H1 (cell line): Measurements from ENCODE around the gene LTBP4. TPM values are rescaled to one million over a fixed set of nuclear protein-coding genes. Genes with fewer than 3 reads are reported as not detected.

Experiments
- CTCF ChIA-PET: fragments of 300-600 bp; sonication (Branson Sonifier 250); formaldehyde crosslinking; loops from one replicate; lab custom pipeline; 2021; ENCODE audit not compliant: partially characterized antibody; lab: Charles Lee
- POLR2A ChIA-PET: fragments of 300-600 bp; sonication (Branson Sonifier 250); formaldehyde crosslinking; loops from one replicate; lab custom pipeline; 2021; ENCODE audit warnings: inconsistent platforms; ENCODE audit not compliant: partially characterized antibody; lab: Charles Lee
- DNase-seq, 2 experiments: peaks; one replicate each; pipeline versions ENCODE4 v3.0.0 to v3.0.0-alpha.2; 2010 to 2022; ENCODE audit warnings: low spot score in 2 of 2, low read depth in 1 of 2, mixed read lengths in 1 of 2
- FAIRE-seq: peaks from 2 replicates; lab custom pipeline; 2011; peaks lifted over from hg19 to GRCh38; lab: Jason Lieb, UNC
- H2AFZ ChIP-seq: 2 replicates; pipeline ENCODE4 v1.8.1; 2012; ENCODE audit warnings: low read length, inconsistent platforms
- H2AK5ac ChIP-seq: 2 replicates; pipeline ENCODE4 v1.6.1; 2013; ENCODE audit warnings: low read depth, low read length
- H2BK120ac ChIP-seq: replicated peaks from 2 replicates; pipeline ENCODE3; 2013; ENCODE audit warnings: low read depth, low read length, inconsistent platforms
- H2BK12ac ChIP-seq: 2 replicates; pipeline ENCODE4 v1.6.1; 2013; ENCODE audit warnings: low read depth, low read length
- H2BK15ac ChIP-seq: 2 replicates; pipeline ENCODE4 v1.6.1; 2013; ENCODE audit warnings: low read length
- H2BK20ac ChIP-seq: 2 replicates; pipeline ENCODE4 v1.6.1; 2013; ENCODE audit warnings: low read length
- H2BK5ac ChIP-seq: 2 replicates; pipeline ENCODE4 v1.6.1; 2013; ENCODE audit warnings: low read depth, low read length
- H3K14ac ChIP-seq: 2 replicates; pipeline ENCODE4 v1.6.1; 2013; ENCODE audit warnings: inconsistent platforms; ENCODE audit not compliant: insufficient read length
- H3K18ac ChIP-seq: 2 replicates; pipeline ENCODE4 v1.6.1; 2013; ENCODE audit warnings: low read length; ENCODE audit errors: extremely low read depth
- H3K23ac ChIP-seq: 2 replicates; pipeline ENCODE4 v1.6.1; 2013; ENCODE audit warnings: inconsistent platforms; ENCODE audit not compliant: insufficient read length
- H3K23me2 ChIP-seq: 2 replicates; pipeline ENCODE4 v1.6.1; 2013; ENCODE audit warnings: low read depth, low read length
- H3K27ac ChIP-seq: 2 replicates; pipeline ENCODE4 v1.6.1; 2011; ENCODE audit warnings: low read depth, low read length, inconsistent platforms
- H3K27me3 ChIP-seq, 4 experiments: replicated peaks in 1 of 4; 1 replicate in 1 of 4; 2 replicates in 3 of 4; pipeline versions ENCODE4 v1.6.1 to v1.8.1; 2011 to 2013; ENCODE audit warnings: low read length in 3 of 4, mild to moderate bottlenecking in 3 of 4, inconsistent platforms in 2 of 4, mixed read lengths in 2 of 4, moderate library complexity in 1 of 4; ENCODE audit not compliant: control insufficient read depth in 3 of 4, insufficient read depth in 3 of 4; ENCODE audit errors: extremely low read depth in 1 of 4
- H3K36me3 ChIP-seq, 4 experiments: 2 replicates each; pipeline versions ENCODE4 v1.6.1 to v1.8.1; 2011 to 2013; ENCODE audit warnings: mild to moderate bottlenecking in 4 of 4, low read length in 3 of 4, moderate library complexity in 2 of 4, control low read depth in 1 of 4, inconsistent platforms in 1 of 4; ENCODE audit not compliant: insufficient read depth in 4 of 4, control insufficient read depth in 2 of 4
- H3K4ac ChIP-seq: replicated peaks from 2 replicates; pipeline ENCODE3; 2013; ENCODE audit warnings: low read length, low read depth, mixed read lengths, inconsistent platforms; ENCODE audit not compliant: insufficient read length
- H3K4me1 ChIP-seq, 4 experiments: replicated peaks in 1 of 4; 1 replicate in 1 of 4; 2 replicates in 3 of 4; pipeline versions ENCODE4 v1.6.1 to v1.8.1; 2011 to 2013; ENCODE audit warnings: low read length in 3 of 4, inconsistent platforms in 2 of 4, mixed read lengths in 1 of 4; ENCODE audit not compliant: insufficient read depth in 4 of 4, control insufficient read depth in 3 of 4
- H3K4me2 ChIP-seq, 2 experiments: 2 replicates each; pipeline versions ENCODE4 v1.6.1 to v1.8.1; 2011 to 2013; ENCODE audit warnings: low read depth in 2 of 2, low read length in 2 of 2, control low read depth in 1 of 2, inconsistent platforms in 1 of 2, mild to moderate bottlenecking in 1 of 2; ENCODE audit not compliant: insufficient read depth in 1 of 2
- H3K4me3 ChIP-seq, 4 experiments: fragments of 200-600, 300-600 bp in 1 of 4; sonication (generic), shearing (Covaris generic), sonication (Bioruptor Twin) in 1 of 4; 2 replicates each; pipeline versions ENCODE4 v1.5.1 to v1.8.1; 2011 to 2016; ENCODE audit warnings: low read length in 4 of 4, low read depth in 3 of 4, control low read depth in 2 of 4, inconsistent platforms in 2 of 4, mild to moderate bottlenecking in 2 of 4, mixed read lengths in 1 of 4, moderate library complexity in 1 of 4; ENCODE audit not compliant: insufficient read depth in 2 of 4; ENCODE audit errors: extremely low read depth in 1 of 4
- H3K56ac ChIP-seq: replicated peaks from 2 replicates; pipeline ENCODE3; 2013; ENCODE audit warnings: low read depth, mild to moderate bottlenecking, mixed read lengths, low read length, inconsistent platforms; ENCODE audit not compliant: insufficient read length
- H3K79me1 ChIP-seq: 2 replicates; pipeline ENCODE4 v1.6.1; 2013; ENCODE audit warnings: low read depth, low read length, control low read depth
- H3K79me2 ChIP-seq, 2 experiments: 2 replicates each; pipeline versions ENCODE4 v1.6.1 to v1.8.1; 2012 to 2013; ENCODE audit warnings: low read length in 2 of 2, mild to moderate bottlenecking in 2 of 2, inconsistent platforms in 1 of 2; ENCODE audit not compliant: insufficient read depth in 2 of 2, control insufficient read depth in 1 of 2
- H3K9ac ChIP-seq, 4 experiments: replicated peaks in 1 of 4; 1 replicate in 1 of 4; 2 replicates in 3 of 4; pipeline versions ENCODE4 v1.6.1 to v1.8.1; 2011 to 2013; ENCODE audit warnings: low read depth in 3 of 4, low read length in 3 of 4, control low read depth in 2 of 4, mild to moderate bottlenecking in 2 of 4, moderate library complexity in 2 of 4, inconsistent platforms in 1 of 4; ENCODE audit errors: extremely low read depth in 1 of 4
- H3K9me3 ChIP-seq, 2 experiments: 2 replicates each; pipeline versions ENCODE4 v1.6.1 to v1.8.1; 2012 to 2013; ENCODE audit warnings: mild to moderate bottlenecking in 2 of 2, moderate library complexity in 2 of 2, control low read depth in 1 of 2, inconsistent platforms in 1 of 2, low read depth in 1 of 2, low read length in 1 of 2, mixed read lengths in 1 of 2; ENCODE audit not compliant: insufficient read depth in 2 of 2
- H4K20me1 ChIP-seq, 2 experiments: replicated peaks in 1 of 2; 2 replicates each; pipeline versions ENCODE3 to v1.8.1; 2011 to 2013; ENCODE audit warnings: inconsistent platforms in 2 of 2, low read length in 2 of 2, mild to moderate bottlenecking in 1 of 2; ENCODE audit not compliant: insufficient read depth in 2 of 2, control insufficient read depth in 1 of 2
- H4K5ac ChIP-seq: 2 replicates; pipeline ENCODE4 v1.6.1; 2013; ENCODE audit warnings: low read length, low read depth, mixed read lengths, inconsistent platforms; ENCODE audit not compliant: insufficient read length
- H4K8ac ChIP-seq: 2 replicates; pipeline ENCODE4 v1.8.0; 2013; ENCODE audit warnings: mild to moderate bottlenecking, moderate library complexity, low read length, inconsistent platforms; ENCODE audit not compliant: insufficient read depth; ENCODE audit errors: extremely low read depth
- H4K91ac ChIP-seq: replicated peaks from 2 replicates; pipeline ENCODE3; 2013; ENCODE audit warnings: low read length, mixed read lengths, inconsistent platforms; ENCODE audit not compliant: insufficient read length
- CHD2 ChIP-seq: IDR thresholded peaks from 2 replicates; pipeline ENCODE4 v1.6.1; 2012; ENCODE audit warnings: low read length, improper control_type of control experiment
- CTBP2 ChIP-seq: IDR thresholded peaks from 2 replicates; pipeline ENCODE4 v1.7.0; 2011; ENCODE audit warnings: borderline replicate concordance, mild to moderate bottlenecking, moderate library complexity, mixed read lengths, low read length; ENCODE audit not compliant: insufficient read depth, insufficient read length
- NRF1 ChIP-seq: IDR thresholded peaks from 2 replicates; pipeline ENCODE4 v1.6.1; 2011; ENCODE audit warnings: mild to moderate bottlenecking, low read depth, low read length, improper control_type of control experiment
- RAD21 ChIP-seq, 2 experiments: IDR thresholded peaks in 1 of 2; conservative IDR thresholded peaks in 1 of 2; 2 replicates each; pipeline ENCODE4 v1.6.1; 2011; ENCODE audit warnings: low read depth in 2 of 2, low read length in 2 of 2, improper control_type of control experiment in 1 of 2, inconsistent platforms in 1 of 2, mild to moderate bottlenecking in 1 of 2, moderate library complexity in 1 of 2
- SP1 ChIP-seq: IDR thresholded peaks from 2 replicates; pipeline ENCODE4 v1.6.1; 2011; ENCODE audit warnings: low read depth, low read length
- SRF ChIP-seq: IDR thresholded peaks from 2 replicates; pipeline ENCODE4 v1.6.1; 2011; ENCODE audit warnings: mild to moderate bottlenecking, low read depth, low read length, moderate library complexity
- TCF12 ChIP-seq: IDR thresholded peaks from 2 replicates; pipeline ENCODE4 v1.6.1; 2011; ENCODE audit warnings: low read depth, mild to moderate bottlenecking, low read length
- WGBS, 2 experiments: shearing (Covaris generic) in 1 of 2; methylation state at CpG; one replicate each; pipeline versions ENCODE4 v1.1.6 to v1.1.7; 2013 to 2015; ENCODE audit warnings: low lambda C conversion rate in 2 of 2, mixed read lengths in 2 of 2, inconsistent platforms in 1 of 2, low coverage in 1 of 2, missing lambda C conversion rate in 1 of 2; ENCODE audit not compliant: insufficient replicate concordance in 2 of 2, insufficient coverage in 1 of 2, insufficient read length in 1 of 2; ENCODE audit errors: extremely low coverage in 1 of 2, missing lambda C conversion rate in 1 of 2; 5-methylcytosine and 5-hydroxymethylcytosine counted together
- polyA plus RNA-seq, 7 experiments: library from polyadenylated mRNA; depleted of rRNA in 3 of 7; stranded (reverse) in 5 of 7; unstranded in 2 of 7; fragments of >200 nt in 5 of 7; fragments of 200-250 nt in 2 of 7; gene quantifications; 1 replicate in 5 of 7; 2 replicates in 1 of 7; 4 replicates in 1 of 7; pipeline versions ENCODE4 v1.2.1 to v1.2.3, GENCODE V29; 2011 to 2013; ENCODE audit warnings: missing spikeins in 2 of 7, mixed read lengths in 2 of 7
- total RNA-seq: library from RNA; stranded (reverse); fragmentation: NEBNext Ultra II Directional; extraction: Animal tissue kit (Norgen Biotek cat#: 25700); gene quantifications from 2 replicates; pipeline ENCODE4 v1.2.1, GENCODE V29; 2021

Gene LTBP4
- total and polyA plus RNA-seq, 2 of the 8 experiments (the other 6 are each of a cell fraction or from before 2014, with no cell fraction given) = 54.5 to 77.1 TPM

- no peak overlapping the region for H3K4me2 ChIP-seq
- H4K8ac ChIP-seq = no peak overlapping the region
- H3K4ac ChIP-seq = no peak overlapping the region
- H4K91ac ChIP-seq = no peak overlapping the region
- H3K4me3 ChIP-seq = no peak overlapping the region
- H3K23ac ChIP-seq = no peak overlapping the region
- peaks cover 3% of the 10 kb centered on the region; the same call in 1 of the 2 replicates for H3K23me2 ChIP-seq
- no peaks in the 10 kb centered on the region for H3K79me2 ChIP-seq
- peaks cover 0 to 5% (median 2%) of the 10 kb centered on the region in 4 experiments; a peak in 4 of 7 replicates for H3K4me1 ChIP-seq
- H3K18ac ChIP-seq = no peak overlapping the region
- H2BK12ac ChIP-seq = no peak overlapping the region
- H3K56ac ChIP-seq = no peak overlapping the region
- ChIA-PET POLR2A (interaction anchor here (0.6 to 1.5 kb wide), 3 partner anchors 11 to 43 kb away, joined by 3 to 4 read pairs (median 3); no protein-coding TSS in a partner anchor), CTCF (interaction anchor here (1.1 to 9.2 kb wide), 11 partner anchors 10 to 79 kb away, joined by 3 to 95 read pairs (median 6); no protein-coding TSS in a partner anchor)
- peaks cover 7 to 41% (median 28%) of the 10 kb centered on the region in 4 experiments for H3K27me3 ChIP-seq
- peaks cover 0 to 1% of the 10 kb centered on the region in 2 experiments for H4K20me1 ChIP-seq
- DNase-seq = no peak
- no peak overlapping the region for H3K9ac ChIP-seq
- H3K36me3 ChIP-seq = no peaks in the 10 kb centered on the region
- H2AK5ac ChIP-seq = no peak overlapping the region
- no peak overlapping the region for H2AFZ ChIP-seq
- H3K9me3 ChIP-seq = no peaks in the 10 kb centered on the region
- WGBS, 2 experiments = 84% methylated on average over 17 of the region's 17 CpGs; no CpG with 5 or more reads in 1 of the 2 experiments
- no peak overlapping the region for H2BK120ac ChIP-seq
- no peak overlapping the region for H2BK5ac ChIP-seq
- no peak overlapping the region for H3K14ac ChIP-seq
- H2BK20ac ChIP-seq = no peak overlapping the region
- H4K5ac ChIP-seq = no peak overlapping the region
- no peak overlapping the region for H2BK15ac ChIP-seq
- H3K27ac ChIP-seq = no peak overlapping the region
- TF ChIP-seq SP1 (no peak), NRF1 (no peak), CTBP2 (no peak), RAD21 (IDR thresholded peaks at IDR 0.05 in 1 of 2, conservative IDR thresholded peaks at IDR 0.05 in 1 of 2; ENCODE audit: low read depth in 2 of 2, low read length in 2 of 2) (no peak), CHD2 (no peak), SRF (no peak), TCF12 (no peak)
- FAIRE-seq = no peak
- H3K79me1 ChIP-seq = no peaks in the 10 kb centered on the region
Observed at GRCh38 chr19:40555978-40556689, 45.0 kb upstream of the LTBP4 start.
